Activated CD8-positive, alpha-beta T cell treated with anti-CD3 and anti-CD28 coated beads, Interleukin-2, amount 10 ng/mL, durations not matched to agents 7 days and 5 days (primary cell): Measurements from ENCODE around the gene PGLYRP4. TPM values are rescaled to one million over a fixed set of nuclear protein-coding genes. Genes with fewer than 3 reads are reported as not detected.
"Not testable (repeated sequence)": the region's sequence is repeated elsewhere in the genome, so short reads cannot be mapped to it uniquely, and the experiment has no call there.

ENCODE experiments used
- ATAC-seq: fragments of 150-1000 bp; cut with Tn5 transposase; one replicate; pipeline ENCODE4 v1.10.0; 2021; ENCODE audit warnings: moderate library complexity
- CTCF ChIA-PET: fragments of 350-600 bp; sonication (Branson Sonifier 250); formaldehyde crosslinking; loops from one replicate; lab custom pipeline; 2021; ENCODE audit warnings: antibody characterized with exemption; lab: Charles Lee
- POLR2A ChIA-PET: fragments of 350-600 bp; sonication (Branson Sonifier 250); formaldehyde crosslinking; loops from one replicate; lab custom pipeline; 2021; ENCODE audit warnings: antibody characterized with exemption; lab: Charles Lee
- DNase-seq: peaks from one replicate; pipeline ENCODE4 v3.0.0-alpha.2; 2020
- H3K27ac Mint-ChIP-seq: one replicate; pipeline ENCODE4 v1.8.0; 2021; ENCODE audit warnings: mild to moderate bottlenecking, mixed read lengths
- H3K27me3 Mint-ChIP-seq: one replicate; pipeline ENCODE4 v1.8.0; 2021; ENCODE audit warnings: low read depth, mixed read lengths
- H3K36me3 Mint-ChIP-seq: one replicate; pipeline ENCODE4 v1.8.0; 2021; ENCODE audit warnings: low read depth, mixed read lengths
- H3K4me1 Mint-ChIP-seq: one replicate; pipeline ENCODE4 v1.8.0; 2021; ENCODE audit warnings: low read depth, mixed read lengths
- H3K4me3 Mint-ChIP-seq: one replicate; pipeline ENCODE4 v1.8.0; 2021; ENCODE audit warnings: mild to moderate bottlenecking, mixed read lengths
- H3K9me3 Mint-ChIP-seq: one replicate; pipeline ENCODE4 v1.8.0; 2022; ENCODE audit warnings: mixed read lengths; ENCODE audit not compliant: insufficient read depth
- total RNA-seq, 2 experiments: library from RNA; stranded (reverse); gene quantifications; one replicate each; pipeline ENCODE4 v1.2.3, GENCODE V29; 2021

PGLYRP4 gene
- total RNA-seq, 2 experiments from 2014 or later = not detected

DNA sequence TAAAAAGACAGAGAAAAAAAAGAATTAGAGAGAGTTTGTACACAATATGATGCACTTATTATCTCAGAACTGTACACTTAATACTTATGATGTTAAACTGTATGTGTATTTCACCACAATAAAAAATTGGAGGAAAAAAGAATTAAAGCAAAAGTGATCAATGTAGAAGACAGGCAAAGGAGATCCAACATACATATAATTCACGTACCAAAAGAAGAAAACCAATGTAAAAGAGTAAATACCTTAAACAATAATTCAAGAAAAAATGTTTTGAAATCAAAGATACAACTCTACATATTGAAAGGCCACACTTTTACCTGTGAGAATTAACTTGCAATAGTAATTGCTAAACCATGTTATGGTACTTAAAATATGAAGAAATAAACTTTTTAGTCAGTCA is 26.1 kb downstream of the PGLYRP4 start:
- Mint-ChIP-seq H3K9me3 (peaks cover 5% of the 10 kb centered on the region), H3K4me3 (no peak overlapping the region), H3K36me3 (no peaks in the 10 kb centered on the region), H3K27ac (no peak overlapping the region), H3K27me3 (peaks cover 12% of the 10 kb centered on the region), H3K4me1 (no peaks in the 10 kb centered on the region)
- ATAC-seq (no peak), DNase-seq (no peak)
- ChIA-PET CTCF (no interaction called here), POLR2A (no interaction called here)

GRCh38 chr1:153318145-153318544 is 30.5 kb downstream of the PGLYRP4 start:
- H3K36me3 Mint-ChIP-seq, POLR2A ChIA-PET, H3K4me1 Mint-ChIP-seq, ATAC-seq, DNase-seq, CTCF ChIA-PET, H3K4me3 Mint-ChIP-seq, H3K27ac Mint-ChIP-seq, H3K9me3 Mint-ChIP-seq: not testable (repeated sequence)
- H3K27me3 Mint-ChIP-seq = peaks cover 29% of the 10 kb centered on the region

DNA sequence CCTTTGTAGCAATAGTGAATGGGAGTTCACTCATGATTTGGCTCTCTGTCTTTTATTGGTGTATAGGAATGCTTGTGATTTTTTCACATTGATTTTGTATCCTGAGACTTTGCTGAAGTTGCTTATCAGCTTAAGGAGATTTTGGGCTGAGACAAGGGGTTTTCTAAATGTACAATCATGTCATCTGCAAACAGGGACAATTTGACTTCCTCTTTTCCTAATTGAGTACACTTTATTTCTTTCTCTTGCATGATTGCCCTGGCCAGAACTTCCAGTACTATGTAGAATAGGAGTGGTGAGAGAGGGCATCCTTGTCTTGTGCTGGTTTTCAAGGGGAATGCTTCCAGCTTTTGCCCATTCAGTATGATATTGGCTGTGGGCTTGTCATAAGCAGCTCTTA is 32.6 kb downstream of the PGLYRP4 start:
- H3K4me3 Mint-ChIP-seq, H3K9me3 Mint-ChIP-seq, ATAC-seq, H3K27ac Mint-ChIP-seq, DNase-seq, H3K36me3 Mint-ChIP-seq, H3K4me1 Mint-ChIP-seq, POLR2A ChIA-PET: not testable (repeated sequence)
- H3K27me3 Mint-ChIP-seq = peaks cover 29% of the 10 kb centered on the region
- CTCF ChIA-PET = interaction anchor here (0.7 kb wide), 1 partner anchor 30 kb away, joined by 3 read pairs; no protein-coding TSS in a partner anchor

- H3K4me1 Mint-ChIP-seq, DNase-seq, H3K36me3 Mint-ChIP-seq, CTCF ChIA-PET, ATAC-seq, H3K27ac Mint-ChIP-seq, POLR2A ChIA-PET, H3K9me3 Mint-ChIP-seq, H3K4me3 Mint-ChIP-seq: not testable (repeated sequence)
- peaks cover 28% of the 10 kb centered on the region for H3K27me3 Mint-ChIP-seq
Measured at GRCh38 chr1:153314388-153314787, 34.3 kb downstream of the PGLYRP4 start.

DNA sequence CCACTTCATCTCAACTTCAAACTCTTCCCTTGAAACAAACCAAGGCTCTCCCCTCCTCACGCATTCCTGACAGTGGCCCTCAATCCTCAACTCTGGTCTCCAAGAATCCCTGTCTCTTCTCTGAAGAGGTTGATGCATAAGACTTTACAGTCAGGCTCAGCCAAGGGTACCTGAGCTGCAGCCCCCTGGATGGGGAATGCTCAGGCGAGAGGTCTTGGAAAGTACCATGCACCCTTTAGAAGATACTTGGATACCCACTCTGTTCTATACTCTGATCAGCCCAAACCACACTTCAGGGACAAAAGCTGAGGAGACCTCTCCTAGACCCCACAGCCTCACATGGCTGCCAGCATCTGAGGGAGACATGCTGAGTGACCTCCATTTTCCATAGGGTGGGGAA is 35.4 kb downstream of the PGLYRP4 start:
- no peaks in the 10 kb centered on the region for H3K9me3 Mint-ChIP-seq
- H3K27ac Mint-ChIP-seq = no peak overlapping the region
- POLR2A ChIA-PET = no interaction called here

DNA sequence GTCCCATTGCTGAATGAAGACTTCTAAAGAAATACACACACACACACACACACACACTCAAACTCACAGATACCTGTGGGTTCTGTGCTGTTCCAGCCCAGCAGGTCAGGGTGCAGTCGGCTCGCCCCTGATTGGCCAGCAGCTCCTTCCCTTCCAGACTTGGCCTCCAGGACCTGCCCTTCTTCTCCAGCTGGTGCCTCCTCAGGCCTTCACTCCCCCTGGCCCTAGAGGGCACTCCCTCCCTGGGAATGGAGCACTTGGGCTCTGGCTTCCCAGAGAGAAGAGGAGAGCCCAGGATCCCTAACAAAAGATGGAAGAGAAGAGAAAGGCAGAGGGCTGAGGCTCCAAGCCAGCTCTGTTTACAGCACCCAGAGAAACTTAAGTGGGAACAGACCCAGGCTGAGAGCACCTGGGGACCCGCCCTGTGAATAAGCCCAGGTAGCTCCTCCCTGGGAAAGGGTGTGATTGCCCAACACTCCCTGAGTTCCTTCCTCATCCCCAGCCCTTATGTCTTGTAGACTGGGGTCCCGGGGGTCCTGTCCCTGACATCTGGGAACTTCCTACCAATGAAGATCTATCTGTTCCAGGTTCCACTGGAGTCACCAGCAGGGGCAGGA is 36.0 kb downstream of the PGLYRP4 start, which contains the start of gene PGLYRP3:
PGLYRP3 (minus strand) TSS at position 383 of the 617 bp plus-strand sequence. CDS start 2,287 bp downstream, outside the sequence.
- Mint-ChIP-seq H3K4me1 (no peaks in the 10 kb centered on the region), H3K4me3 (no peak within 1 kb of the TSS), H3K36me3 (no peaks in the 10 kb centered on the region), H3K27ac (no peak within 1 kb of the TSS), H3K27me3 (peaks cover 17% of the 10 kb centered on the region), H3K9me3 (no peaks in the 10 kb centered on the region)
- POLR2A ChIA-PET = no interaction called here
- ATAC-seq (no peak), DNase-seq (no peak)
- CTCF ChIA-PET = no interaction called here

More for the DNA sequence above, 35.4 kb downstream of the PGLYRP4 start:
- no peak for ATAC-seq
- Mint-ChIP-seq H3K4me3 (no peak overlapping the region), H3K4me1 (no peaks in the 10 kb centered on the region), H3K27me3 (peaks cover 21% of the 10 kb centered on the region), H3K36me3 (no peaks in the 10 kb centered on the region)
- DNase-seq = no peak
- CTCF ChIA-PET = no interaction called here

- Mint-ChIP-seq H3K27me3 (peaks cover 7% of the 10 kb centered on the region), H3K4me3 (no peak overlapping the region), H3K36me3 (no peaks in the 10 kb centered on the region), H3K4me1 (no peaks in the 10 kb centered on the region), H3K27ac (no peak overlapping the region), H3K9me3 (no peaks in the 10 kb centered on the region)
- no peak for ATAC-seq
- DNase-seq = no peak
- ChIA-PET POLR2A (no interaction called here), CTCF (no interaction called here)
Measured at GRCh38 chr1:153310526-153310925, 38.1 kb downstream of the PGLYRP4 start.

- CTCF ChIA-PET = no interaction called here
- POLR2A ChIA-PET = no interaction called here
- H3K9me3 Mint-ChIP-seq = no peaks in the 10 kb centered on the region
- H3K4me3 Mint-ChIP-seq = no peak overlapping the region
- H3K36me3 Mint-ChIP-seq = no peaks in the 10 kb centered on the region
- DNase-seq = no peak
- no peaks in the 10 kb centered on the region for H3K4me1 Mint-ChIP-seq
- no peak for ATAC-seq
- peaks cover 7% of the 10 kb centered on the region for H3K27me3 Mint-ChIP-seq
- no peak overlapping the region for H3K27ac Mint-ChIP-seq
Measured at GRCh38 chr1:153309441-153309840, 39.2 kb downstream of the PGLYRP4 start.

DNA sequence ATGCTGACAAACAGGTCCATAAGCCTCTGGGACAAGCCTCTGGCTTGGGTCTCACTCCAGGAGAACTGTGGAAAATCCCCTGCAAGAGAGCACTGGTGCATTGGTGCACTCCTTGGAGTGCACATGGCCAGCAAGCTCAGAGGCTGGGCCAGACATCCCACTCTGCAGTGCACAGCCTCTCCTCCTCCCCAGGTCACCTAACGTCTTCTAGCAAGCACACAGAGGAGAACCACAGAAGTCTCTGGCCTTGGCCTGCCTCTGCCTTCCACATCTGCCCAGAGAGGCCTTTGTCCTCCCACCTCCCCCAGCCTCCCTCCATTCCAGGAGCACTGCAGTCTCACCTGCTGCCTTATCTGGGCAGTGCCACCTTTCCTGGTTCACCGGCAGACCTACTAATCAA is 40.1 kb downstream of the PGLYRP4 start:
- Mint-ChIP-seq H3K27ac (no peak overlapping the region), H3K4me3 (no peak overlapping the region), H3K27me3 (peaks cover 4% of the 10 kb centered on the region), H3K36me3 (no peaks in the 10 kb centered on the region), H3K9me3 (no peaks in the 10 kb centered on the region), H3K4me1 (no peaks in the 10 kb centered on the region)
- no peak for ATAC-seq
- DNase-seq = no peak
- POLR2A ChIA-PET = no interaction called here
- CTCF ChIA-PET = no interaction called here

DNA sequence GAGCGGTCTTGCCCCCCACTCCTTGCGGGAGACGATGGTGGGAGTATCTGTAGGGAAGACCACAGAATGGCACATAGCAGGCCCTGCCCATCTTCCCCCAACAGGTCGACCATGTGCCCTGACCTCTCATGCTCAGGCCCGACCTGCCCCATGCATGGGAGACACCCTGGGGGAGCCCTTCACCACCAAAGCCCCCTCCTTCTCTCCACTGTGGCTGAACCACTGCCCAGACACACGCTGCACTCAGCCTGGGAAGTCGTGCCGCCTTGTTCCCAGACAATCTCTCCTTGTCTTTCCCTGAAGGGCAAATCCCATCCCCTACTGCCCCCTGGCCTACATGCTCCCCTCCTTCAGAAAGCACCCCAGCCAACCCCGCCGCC is 41.4 kb downstream of the PGLYRP4 start:
- ChIA-PET POLR2A (no interaction called here), CTCF (no interaction called here)
- Mint-ChIP-seq H3K4me1 (no peaks in the 10 kb centered on the region), H3K27ac (no peak overlapping the region), H3K9me3 (no peaks in the 10 kb centered on the region), H3K36me3 (no peaks in the 10 kb centered on the region), H3K27me3 (peaks cover 4% of the 10 kb centered on the region), H3K4me3 (no peak overlapping the region)
- no peak for ATAC-seq
- no peak for DNase-seq

GRCh38 chr1:153306303-153307220 is 42.1 kb downstream of the PGLYRP4 start:
- no peaks in the 10 kb centered on the region for H3K9me3 Mint-ChIP-seq
- H3K27ac Mint-ChIP-seq = no peak overlapping the region
- H3K4me3 Mint-ChIP-seq = no peak overlapping the region
- no peak for DNase-seq
- no peaks in the 10 kb centered on the region for H3K36me3 Mint-ChIP-seq
- POLR2A ChIA-PET = no interaction called here
- CTCF ChIA-PET = no interaction called here
- ATAC-seq = no peak
- no peaks in the 10 kb centered on the region for H3K4me1 Mint-ChIP-seq
- H3K27me3 Mint-ChIP-seq = peaks cover 4% of the 10 kb centered on the region

GRCh38 chr1:153305682-153306081 is 43.0 kb downstream of the PGLYRP4 start:
- POLR2A ChIA-PET = no interaction called here
- ATAC-seq (no peak), DNase-seq (no peak)
- Mint-ChIP-seq H3K4me1 (no peaks in the 10 kb centered on the region), H3K27me3 (peaks cover 4% of the 10 kb centered on the region), H3K9me3 (no peaks in the 10 kb centered on the region), H3K36me3 (no peaks in the 10 kb centered on the region), H3K27ac (no peak overlapping the region), H3K4me3 (no peak overlapping the region)
- CTCF ChIA-PET = no interaction called here
